ENCODE data around the gene SLC25A47. TPM values are rescaled to one million over a fixed set of nuclear protein-coding genes. Genes with fewer than 3 reads are reported as not detected.

SLC25A47 gene
- total RNA-seq, 1 experiment from 2014 or later, result not detected

DNA sequence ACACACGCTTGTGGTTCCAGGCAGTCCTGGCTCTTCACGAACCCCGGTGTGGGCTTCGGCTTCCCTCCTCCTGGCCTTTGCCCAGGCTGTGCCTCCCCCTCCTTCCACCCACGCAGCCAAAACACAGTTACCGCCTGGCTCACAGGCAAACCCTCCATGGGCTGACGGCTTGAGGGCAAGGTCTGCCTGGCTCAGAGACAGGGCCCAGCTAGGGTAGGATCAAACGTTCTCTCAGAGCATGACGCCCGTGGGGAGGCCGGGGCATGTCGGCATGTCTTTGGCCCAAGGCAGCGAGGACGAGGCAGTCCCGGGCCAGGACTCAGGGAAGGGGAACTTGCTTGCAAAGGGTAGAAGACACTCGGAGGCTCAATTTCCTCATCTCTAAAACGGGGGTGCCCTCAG lies 2.1 kb downstream of the SLC25A47 start:
- POLR2A ChIA-PET, result no interaction called here
- Histone ChIP-seq H3K9me3 (ENCODE audit: control insufficient read depth, insufficient read depth, low read depth, low read length) (no peaks in the 10 kb centered on the region), H3K4me3 (ENCODE audit: low read depth in 2 of 2, low read length in 2 of 2) (no peak overlapping the region), H3K4me1 (ENCODE audit: control insufficient read depth, insufficient read depth, low read length) (no peaks in the 10 kb centered on the region), H3K27me3 (ENCODE audit: control insufficient read depth, insufficient read depth, low read length) (no peaks in the 10 kb centered on the region), H3K36me3 (ENCODE audit: control insufficient read depth, insufficient read depth, low read length) (no peaks in the 10 kb centered on the region), H3K27ac (ENCODE audit: low read length) (no peak overlapping the region)
- no peak for TF ChIP-seq SIN3A (IDR thresholded peaks at IDR 0.05; ENCODE audit: borderline replicate concordance, insufficient read depth, low read depth, low read length)
- TF ChIP-seq TCF7L2 (IDR thresholded peaks at IDR 0.05; ENCODE audit: low read depth, low read length), result no peak
- TF ChIP-seq, protein P1, sequence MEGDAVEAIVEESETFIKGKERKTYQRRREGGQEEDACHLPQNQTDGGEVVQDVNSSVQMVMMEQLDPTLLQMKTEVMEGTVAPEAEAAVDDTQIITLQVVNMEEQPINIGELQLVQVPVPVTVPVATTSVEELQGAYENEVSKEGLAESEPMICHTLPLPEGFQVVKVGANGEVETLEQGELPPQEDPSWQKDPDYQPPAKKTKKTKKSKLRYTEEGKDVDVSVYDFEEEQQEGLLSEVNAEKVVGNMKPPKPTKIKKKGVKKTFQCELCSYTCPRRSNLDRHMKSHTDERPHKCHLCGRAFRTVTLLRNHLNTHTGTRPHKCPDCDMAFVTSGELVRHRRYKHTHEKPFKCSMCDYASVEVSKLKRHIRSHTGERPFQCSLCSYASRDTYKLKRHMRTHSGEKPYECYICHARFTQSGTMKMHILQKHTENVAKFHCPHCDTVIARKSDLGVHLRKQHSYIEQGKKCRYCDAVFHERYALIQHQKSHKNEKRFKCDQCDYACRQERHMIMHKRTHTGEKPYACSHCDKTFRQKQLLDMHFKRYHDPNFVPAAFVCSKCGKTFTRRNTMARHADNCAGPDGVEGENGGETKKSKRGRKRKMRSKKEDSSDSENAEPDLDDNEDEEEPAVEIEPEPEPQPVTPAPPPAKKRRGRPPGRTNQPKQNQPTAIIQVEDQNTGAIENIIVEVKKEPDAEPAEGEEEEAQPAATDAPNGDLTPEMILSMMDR (IDR thresholded peaks at IDR 0.05), result no peak
- TF ChIP-seq, protein P2, sequence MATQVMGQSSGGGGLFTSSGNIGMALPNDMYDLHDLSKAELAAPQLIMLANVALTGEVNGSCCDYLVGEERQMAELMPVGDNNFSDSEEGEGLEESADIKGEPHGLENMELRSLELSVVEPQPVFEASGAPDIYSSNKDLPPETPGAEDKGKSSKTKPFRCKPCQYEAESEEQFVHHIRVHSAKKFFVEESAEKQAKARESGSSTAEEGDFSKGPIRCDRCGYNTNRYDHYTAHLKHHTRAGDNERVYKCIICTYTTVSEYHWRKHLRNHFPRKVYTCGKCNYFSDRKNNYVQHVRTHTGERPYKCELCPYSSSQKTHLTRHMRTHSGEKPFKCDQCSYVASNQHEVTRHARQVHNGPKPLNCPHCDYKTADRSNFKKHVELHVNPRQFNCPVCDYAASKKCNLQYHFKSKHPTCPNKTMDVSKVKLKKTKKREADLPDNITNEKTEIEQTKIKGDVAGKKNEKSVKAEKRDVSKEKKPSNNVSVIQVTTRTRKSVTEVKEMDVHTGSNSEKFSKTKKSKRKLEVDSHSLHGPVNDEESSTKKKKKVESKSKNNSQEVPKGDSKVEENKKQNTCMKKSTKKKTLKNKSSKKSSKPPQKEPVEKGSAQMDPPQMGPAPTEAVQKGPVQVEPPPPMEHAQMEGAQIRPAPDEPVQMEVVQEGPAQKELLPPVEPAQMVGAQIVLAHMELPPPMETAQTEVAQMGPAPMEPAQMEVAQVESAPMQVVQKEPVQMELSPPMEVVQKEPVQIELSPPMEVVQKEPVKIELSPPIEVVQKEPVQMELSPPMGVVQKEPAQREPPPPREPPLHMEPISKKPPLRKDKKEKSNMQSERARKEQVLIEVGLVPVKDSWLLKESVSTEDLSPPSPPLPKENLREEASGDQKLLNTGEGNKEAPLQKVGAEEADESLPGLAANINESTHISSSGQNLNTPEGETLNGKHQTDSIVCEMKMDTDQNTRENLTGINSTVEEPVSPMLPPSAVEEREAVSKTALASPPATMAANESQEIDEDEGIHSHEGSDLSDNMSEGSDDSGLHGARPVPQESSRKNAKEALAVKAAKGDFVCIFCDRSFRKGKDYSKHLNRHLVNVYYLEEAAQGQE (IDR thresholded peaks at IDR 0.05; ENCODE audit: insufficient read depth in 1 of 2, low read depth in 2 of 2, low read length in 1 of 2), result no peak
- no peak for TF ChIP-seq POLR2AphosphoS5 (IDR thresholded peaks at IDR 0.05; ENCODE audit: low read depth, low read length)
- intact Hi-C loops (cut with micrococcal nuclease; ENCODE audit: unreplicated experiment) (no loop called here), in situ Hi-C loops (cut with HindIII; ENCODE audit: low pct_unique_long_range_greater_than_20kb, low sequenced_read_pairs) (no loop called here)
- no peak for DNase-seq (ENCODE audit: low read depth, low spot score)
- CTCF ChIA-PET, result no interaction called here
- no TSS peak for BruUV-seq (replicated peaks)
- ATAC-seq, result no peak

DNA sequence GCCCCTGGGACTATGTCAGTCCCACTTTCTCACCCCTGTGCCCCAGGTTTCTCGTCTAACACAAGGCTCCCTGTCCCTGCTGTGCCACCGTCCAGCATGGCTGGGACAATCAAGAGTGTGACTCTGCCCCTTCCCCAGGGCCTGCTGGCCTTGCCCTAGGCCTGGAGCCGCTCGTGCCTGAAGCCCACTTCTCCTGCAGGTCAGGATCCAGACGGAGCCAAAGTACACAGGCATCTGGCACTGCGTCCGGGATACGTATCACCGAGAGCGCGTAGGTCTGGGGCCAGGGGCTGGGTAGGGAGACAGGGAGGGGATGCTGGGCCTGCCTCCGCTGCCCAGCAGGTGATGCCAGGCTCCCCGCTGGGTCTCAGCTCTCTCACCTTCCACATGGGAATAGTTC lies 2.8 kb downstream of the SLC25A47 start:
- ATAC-seq (no peak), DNase-seq (ENCODE audit: low read depth, low spot score) (no peak)
- Histone ChIP-seq H3K4me1 (ENCODE audit: control insufficient read depth, insufficient read depth, low read length) (no peaks in the 10 kb centered on the region), H3K27me3 (ENCODE audit: control insufficient read depth, insufficient read depth, low read length) (no peaks in the 10 kb centered on the region), H3K9me3 (ENCODE audit: control insufficient read depth, insufficient read depth, low read depth, low read length) (no peaks in the 10 kb centered on the region), H3K4me3 (ENCODE audit: low read depth in 2 of 2, low read length in 2 of 2) (no peak overlapping the region), H3K27ac (ENCODE audit: low read length) (no peak overlapping the region), H3K36me3 (ENCODE audit: control insufficient read depth, insufficient read depth, low read length) (no peaks in the 10 kb centered on the region)
- in situ Hi-C loops (cut with HindIII; ENCODE audit: low pct_unique_long_range_greater_than_20kb, low sequenced_read_pairs), result no loop called here
- no TSS peak for BruUV-seq (replicated peaks)
- intact Hi-C loops (cut with micrococcal nuclease; ENCODE audit: unreplicated experiment), result no loop called here
- ChIA-PET CTCF (no interaction called here), POLR2A (no interaction called here)
- TF ChIP-seq, protein P2 (IDR thresholded peaks at IDR 0.05; ENCODE audit: insufficient read depth in 1 of 2, low read depth in 2 of 2, low read length in 1 of 2), result no peak
- TF ChIP-seq, protein P1 (IDR thresholded peaks at IDR 0.05), result no peak
- TF ChIP-seq TCF7L2 (IDR thresholded peaks at IDR 0.05; ENCODE audit: low read depth, low read length), result no peak
- no peak for TF ChIP-seq POLR2AphosphoS5 (IDR thresholded peaks at IDR 0.05; ENCODE audit: low read depth, low read length)
- TF ChIP-seq SIN3A (IDR thresholded peaks at IDR 0.05; ENCODE audit: borderline replicate concordance, insufficient read depth, low read depth, low read length), result no peak
